HFFc6 (cell line): ENCODE measurements around the gene KIF19. TPM values are rescaled to one million over a fixed set of nuclear protein-coding genes. Genes with fewer than 3 reads are reported as not detected.

ENCODE experiments used
- DNase-seq: peaks from one replicate; pipeline ENCODE4 v3.0.0-alpha.2; 2018
- H3K27ac Mint-ChIP-seq: 2 replicates; pipeline ENCODE4 v1.8.0; 2020; ENCODE audit warnings: mild to moderate bottlenecking, mixed read lengths
- H3K27me3 Mint-ChIP-seq: 2 replicates; pipeline ENCODE4 v1.8.0; 2021; ENCODE audit warnings: mild to moderate bottlenecking, moderate library complexity, mixed read lengths; ENCODE audit not compliant: insufficient read depth
- H3K36me3 Mint-ChIP-seq: 2 replicates; pipeline ENCODE4 v1.8.0; 2021; ENCODE audit warnings: low read depth, mixed read lengths
- H3K4me1 Mint-ChIP-seq: 2 replicates; pipeline ENCODE4 v1.8.0; 2020; ENCODE audit warnings: low read depth, mixed read lengths
- H3K4me3 Mint-ChIP-seq: 2 replicates; pipeline ENCODE4 v1.8.0; 2020; ENCODE audit warnings: mild to moderate bottlenecking, moderate library complexity, mixed read lengths
- H3K9me3 Mint-ChIP-seq: 2 replicates; pipeline ENCODE4 v1.8.0; 2020; ENCODE audit warnings: mild to moderate bottlenecking, mixed read lengths
- total RNA-seq, 6 experiments: library from RNA; stranded (reverse); fragmentation: NEBNext Ultra II Directional; extraction: Animal tissue kit (Norgen Biotek cat#: 25700); gene quantifications; 2 replicates in 1 of 6; 3 replicates in 5 of 6; pipeline ENCODE4 v1.2.3, GENCODE V29; 2021
- TF ChIP-seq, protein P1 (sequence below): fragments of 200-600 bp; sonication (generic); IDR thresholded peaks from 2 replicates; pipeline ENCODE4 v1.5.0; 2021; ENCODE audit warnings: antibody characterized with exemption, mild to moderate bottlenecking

The KIF19 gene
- total RNA-seq, 6 experiments from 2014 or later, result not detected

DNA sequence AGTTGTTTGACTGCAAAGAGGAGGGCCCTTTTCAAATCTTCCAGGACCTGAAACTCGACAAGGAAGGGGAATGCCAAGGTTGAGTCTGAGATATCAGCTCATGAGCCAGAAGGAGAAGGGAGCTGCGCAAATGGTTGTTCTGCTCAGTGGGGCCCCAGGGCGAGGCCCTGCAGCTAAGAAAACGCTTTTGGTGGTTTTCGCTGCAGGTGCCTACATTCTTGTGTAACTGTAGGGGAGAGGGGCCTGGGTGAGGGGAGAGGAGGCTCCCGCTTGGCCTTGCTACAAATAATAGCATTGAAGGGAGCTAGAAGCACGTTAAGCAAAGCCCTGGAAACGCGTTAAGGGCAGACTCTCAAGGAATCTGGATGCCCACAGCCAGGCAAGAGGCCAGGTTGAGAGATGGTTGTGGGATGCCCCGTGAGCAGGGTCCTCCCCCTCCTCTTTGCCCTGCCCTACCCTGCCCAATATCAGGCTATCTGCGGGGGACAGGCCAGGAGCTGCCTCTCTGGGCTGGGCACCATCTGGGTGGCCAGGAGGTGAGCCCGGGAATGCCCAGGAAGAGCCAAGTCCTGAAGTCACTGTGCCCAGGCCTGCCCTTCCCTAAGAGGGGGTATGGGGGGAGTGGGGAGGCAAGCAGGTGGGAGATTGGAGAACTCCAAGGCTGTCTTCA is 63.2 kb downstream of the KIF19 start:
- Mint-ChIP-seq H3K36me3 (peaks cover 7% of the 10 kb centered on the region; the same call in 1 of the 2 replicates), H3K4me1 (no peaks in the 10 kb centered on the region), H3K9me3 (peaks cover 83% of the 10 kb centered on the region), H3K27ac (no peak overlapping the region), H3K27me3 (no peaks in the 10 kb centered on the region; the same call in none of the 2 replicates), H3K4me3 (no peak overlapping the region)
- TF ChIP-seq, protein P1, sequence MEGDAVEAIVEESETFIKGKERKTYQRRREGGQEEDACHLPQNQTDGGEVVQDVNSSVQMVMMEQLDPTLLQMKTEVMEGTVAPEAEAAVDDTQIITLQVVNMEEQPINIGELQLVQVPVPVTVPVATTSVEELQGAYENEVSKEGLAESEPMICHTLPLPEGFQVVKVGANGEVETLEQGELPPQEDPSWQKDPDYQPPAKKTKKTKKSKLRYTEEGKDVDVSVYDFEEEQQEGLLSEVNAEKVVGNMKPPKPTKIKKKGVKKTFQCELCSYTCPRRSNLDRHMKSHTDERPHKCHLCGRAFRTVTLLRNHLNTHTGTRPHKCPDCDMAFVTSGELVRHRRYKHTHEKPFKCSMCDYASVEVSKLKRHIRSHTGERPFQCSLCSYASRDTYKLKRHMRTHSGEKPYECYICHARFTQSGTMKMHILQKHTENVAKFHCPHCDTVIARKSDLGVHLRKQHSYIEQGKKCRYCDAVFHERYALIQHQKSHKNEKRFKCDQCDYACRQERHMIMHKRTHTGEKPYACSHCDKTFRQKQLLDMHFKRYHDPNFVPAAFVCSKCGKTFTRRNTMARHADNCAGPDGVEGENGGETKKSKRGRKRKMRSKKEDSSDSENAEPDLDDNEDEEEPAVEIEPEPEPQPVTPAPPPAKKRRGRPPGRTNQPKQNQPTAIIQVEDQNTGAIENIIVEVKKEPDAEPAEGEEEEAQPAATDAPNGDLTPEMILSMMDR, result no peak
- DNase-seq, result no peak

- Mint-ChIP-seq H3K27me3 (no peaks in the 10 kb centered on the region; the same call in none of the 2 replicates), H3K4me3 (no peak overlapping the region), H3K9me3 (peaks cover 81% of the 10 kb centered on the region), H3K27ac (no peak overlapping the region), H3K4me1 (no peaks in the 10 kb centered on the region), H3K36me3 (peaks cover 11% of the 10 kb centered on the region)
- no peak for DNase-seq
- TF ChIP-seq, protein P1, result no peak
Measured at GRCh38 chr17:74389937-74390679, 64.1 kb downstream of the KIF19 start.

- H3K4me1 Mint-ChIP-seq, result no peaks in the 10 kb centered on the region
- no peak for DNase-seq
- H3K27ac Mint-ChIP-seq, result no peak overlapping the region
Measured at GRCh38 chr17:74390680-74391653, 64.9 kb downstream of the KIF19 start.

GRCh38 chr17:74391771-74392170 is 65.7 kb downstream of the KIF19 start:
- Mint-ChIP-seq H3K9me3 (peaks cover 80% of the 10 kb centered on the region), H3K27ac (no peak overlapping the region), H3K36me3 (peaks cover 18% of the 10 kb centered on the region), H3K4me1 (no peaks in the 10 kb centered on the region), H3K4me3 (no peak overlapping the region), H3K27me3 (no peaks in the 10 kb centered on the region; the same call in none of the 2 replicates)
- no peak for DNase-seq
- TF ChIP-seq, protein P1, result no peak

More at GRCh38 chr17:74390680-74391653, 64.9 kb downstream of the KIF19 start:
- Mint-ChIP-seq H3K27me3 (no peaks in the 10 kb centered on the region; the same call in none of the 2 replicates), H3K4me3 (no peak overlapping the region), H3K9me3 (peaks cover 84% of the 10 kb centered on the region), H3K36me3 (peaks cover 18% of the 10 kb centered on the region)
- TF ChIP-seq, protein P1, result no peak

DNA sequence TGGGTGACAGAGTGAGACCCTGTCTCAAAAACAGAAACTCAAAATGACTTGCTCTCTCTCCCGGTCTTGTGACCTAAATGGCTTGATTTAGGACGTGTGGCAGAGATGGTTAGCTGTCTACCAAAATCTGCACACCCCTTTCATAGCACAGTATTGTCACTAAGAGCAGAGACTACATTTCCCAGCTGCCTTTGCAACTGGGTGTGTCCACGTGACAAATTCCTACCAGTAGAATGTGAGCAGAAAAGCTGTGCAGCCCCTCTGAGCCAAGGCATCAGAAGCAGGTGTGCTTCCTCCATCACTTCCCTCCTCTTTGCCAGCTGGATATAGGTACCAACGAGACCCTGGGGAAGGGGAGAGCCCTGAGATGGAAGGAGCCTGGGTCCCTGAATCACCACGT is 66.8 kb downstream of the KIF19 start:
- TF ChIP-seq, protein P1, result no peak
- Mint-ChIP-seq H3K27ac (no peak overlapping the region), H3K36me3 (peaks cover 18% of the 10 kb centered on the region), H3K27me3 (no peaks in the 10 kb centered on the region; the same call in none of the 2 replicates), H3K4me1 (no peaks in the 10 kb centered on the region), H3K4me3 (no peak overlapping the region), H3K9me3 (peaks cover 77% of the 10 kb centered on the region)
- DNase-seq, result no peak
